SK-N-MC (cell line): ENCODE results near the gene CARD14.

ENCODE experiments used
- EZH2 ChIP-seq: fragments of 200-600 bp; sonication (generic); IDR thresholded peaks from one replicate; pipeline ENCODE4 v1.6.1; 2017; ENCODE audit warnings: antibody characterized with exemption
- POLR2AphosphoS5 ChIP-seq: IDR thresholded peaks from 2 replicates; pipeline ENCODE4 v1.6.1; 2012; ENCODE audit warnings: mild to moderate bottlenecking, low read depth, low read length, borderline replicate concordance

- TF ChIP-seq EZH2 (no peak), POLR2AphosphoS5 (no peak)
These were observed 43.8 kb downstream of the CARD14 start for GRCh38 chr17:80213643-80213975.
